K562 (cell line): Measurements from ENCODE around the gene PSMB8. TPM values are rescaled to one million over a fixed set of nuclear protein-coding genes. Genes with fewer than 3 reads are reported as not detected.

Experiments used
- ATAC-seq: fragments of 200-7000 bp; cut with Tn5 transposase; 3 replicates; pipeline ENCODE4 v1.9.1; 2020; ENCODE audit warnings: moderate library complexity
- BruUV-seq: library from RNA; stranded (reverse); fragments of 400-500 nt; replicated peaks from 2 replicates; lab custom pipeline; 2021; lab: Mats Ljungman, UMichigan
- CTCF ChIA-PET: fragments of 300-600 bp; formaldehyde crosslinking; extraction: SDS; loops from one replicate; lab custom pipeline; 2021; ENCODE audit warnings: low intra/inter-chr PET ratio; lab: Yijun Ruan, JAX
- POLR2A ChIA-PET: fragments of 300-600, 350-650 bp; sonication (Branson Sonifier 250); formaldehyde crosslinking; extraction: SDS; loops from one replicate; lab custom pipeline; 2021; ENCODE audit warnings: antibody characterized with exemption, inconsistent platforms; lab: Yijun Ruan, JAX
- DNase-seq, 4 experiments: peaks; one replicate each; pipeline versions ENCODE4 v3.0.0 to v3.0.0-alpha.2; 2011 to 2018; ENCODE audit warnings: low spot score in 3 of 4, mixed read lengths in 3 of 4; ENCODE audit errors: extremely low read depth in 1 of 4
- FAIRE-seq: peaks from 2 replicates; lab custom pipeline; 2011; peaks lifted over from hg19 to GRCh38; lab: Jason Lieb, UNC
- H2AFZ ChIP-seq: 2 replicates; pipeline ENCODE4 v1.6.0; 2011; ENCODE audit warnings: low read depth, low read length, control low read depth, inconsistent platforms
- H3K27ac ChIP-seq: fragments of 200-600 bp; 3 replicates; pipeline ENCODE4 v1.8.0; 2011; ENCODE audit warnings: low read depth, mild to moderate bottlenecking, control low read depth, inconsistent platforms, low read length, moderate library complexity, mixed read lengths; ENCODE audit errors: extremely low read depth
- H3K27me3 ChIP-seq, 2 experiments: fragments of 300-600 bp in 1 of 2; 2 replicates in 1 of 2; 3 replicates in 1 of 2; pipeline versions ENCODE4 v1.6.0 to v1.8.0; 2011; ENCODE audit warnings: inconsistent platforms in 2 of 2, low read length in 2 of 2, mild to moderate bottlenecking in 1 of 2, mixed read lengths in 1 of 2, moderate library complexity in 1 of 2; ENCODE audit not compliant: control insufficient read depth in 2 of 2, insufficient read depth in 2 of 2
- H3K36me3 ChIP-seq: fragments of 300-600 bp; 3 replicates; pipeline ENCODE4 v1.8.0; 2011; ENCODE audit warnings: mild to moderate bottlenecking, low read length, inconsistent platforms; ENCODE audit not compliant: control insufficient read depth, insufficient read depth
- H3K4me1 ChIP-seq, 2 experiments: fragments of 200-600 bp in 1 of 2; replicated peaks in 1 of 2; 2 replicates in 1 of 2; 3 replicates in 1 of 2; pipeline versions ENCODE4 v1.5.1 to v1.8.0; 2011; ENCODE audit warnings: inconsistent platforms in 2 of 2, low read length in 2 of 2, mild to moderate bottlenecking in 1 of 2, mixed read lengths in 1 of 2, moderate library complexity in 1 of 2; ENCODE audit not compliant: control insufficient read depth in 2 of 2, insufficient read depth in 2 of 2
- H3K4me2 ChIP-seq: 2 replicates; pipeline ENCODE4 v1.6.1; 2011; ENCODE audit warnings: low read length, control low read depth, inconsistent platforms, mixed read lengths; ENCODE audit not compliant: insufficient read depth
- H3K4me3 ChIP-seq: fragments of 200-600 bp; sonication (generic), shearing (Covaris generic); 2 replicates; pipeline ENCODE4 v1.5.1; 2016; ENCODE audit warnings: control low read depth, inconsistent platforms
- H3K79me2 ChIP-seq: fragments of 200-600 bp; 3 replicates; pipeline ENCODE4 v1.8.0; 2011; ENCODE audit warnings: low read length, inconsistent platforms; ENCODE audit not compliant: control insufficient read depth, insufficient read depth
- H3K9ac ChIP-seq, 2 experiments: 2 replicates each; pipeline versions ENCODE4 v1.6.0 to v1.6.1; 2011; ENCODE audit warnings: low read depth in 2 of 2, low read length in 2 of 2, control low read depth in 1 of 2, inconsistent platforms in 1 of 2, mild to moderate bottlenecking in 1 of 2, mixed read lengths in 1 of 2; ENCODE audit not compliant: insufficient read depth in 1 of 2
- H3K9me1 ChIP-seq: one replicate; pipeline ENCODE4 v1.6.0; 2011; ENCODE audit warnings: inconsistent platforms, mild to moderate bottlenecking, low read length, moderate library complexity; ENCODE audit not compliant: control insufficient read depth, insufficient read depth
- H3K9me3 ChIP-seq: replicated peaks from 2 replicates; pipeline ENCODE4 v1.5.1; 2011; ENCODE audit warnings: low read depth, low read length, inconsistent platforms; ENCODE audit not compliant: control insufficient read depth, insufficient read depth
- H4K20me1 ChIP-seq: replicated peaks from 2 replicates; pipeline ENCODE4 v1.6.1; 2011; ENCODE audit warnings: low read length, inconsistent platforms, mixed read lengths; ENCODE audit not compliant: control insufficient read depth, insufficient read depth
- CHD2 ChIP-seq: IDR thresholded peaks from 2 replicates; pipeline ENCODE4 v1.6.1; 2011; ENCODE audit warnings: low read depth, low read length
- CREB1 ChIP-seq, 2 experiments: sonication (generic) in 1 of 2; formaldehyde crosslinking in 1 of 2; IDR thresholded peaks; 2 replicates each; pipeline versions ENCODE4 v1.6.1 to v1.8.0; 2012 to 2022; ENCODE audit warnings: inconsistent platforms in 1 of 2, mild to moderate bottlenecking in 1 of 2, missing genetic modification reagents in 1 of 2, moderate library complexity in 1 of 2
- DEAF1 ChIP-seq: fragments of 450-650 bp; formaldehyde crosslinking; IDR thresholded peaks from 2 replicates; pipeline ENCODE4 v1.4.0; 2020; ENCODE audit warnings: mild to moderate bottlenecking, moderate library complexity
- EHMT2 ChIP-seq: fragments of 450-650 bp; IDR thresholded peaks from 2 replicates; pipeline ENCODE4 v1.6.1; 2018; ENCODE audit warnings: antibody characterized with exemption
- FUS ChIP-seq: fragments of 200-400 bp; formaldehyde crosslinking; optimal IDR thresholded peaks from 2 replicates; pipeline ENCODE3; 2017; ENCODE audit warnings: low read depth, low read length
- IFI16 ChIP-seq: fragments of 250-450 bp; sonication (Bioruptor Pico); IDR thresholded peaks from 2 replicates; pipeline ENCODE4 v2.1.2; 2022; ENCODE audit warnings: mild to moderate bottlenecking, inconsistent platforms
- RNF219 ChIP-seq: fragments of 250-450 bp; sonication (Bioruptor Pico); IDR thresholded peaks from 2 replicates; pipeline ENCODE4 v1.5.0; 2022; ENCODE audit warnings: mild to moderate bottlenecking
- TCF7L2 ChIP-seq: fragments of 150-350 bp; IDR thresholded peaks from 2 replicates; pipeline ENCODE4 v1.6.1; 2016; ENCODE audit warnings: low read depth, mild to moderate bottlenecking, low read length, moderate library complexity
- THAP12 ChIP-seq: fragments of 250-450 bp; sonication (Bioruptor Pico); IDR thresholded peaks from 2 replicates; pipeline ENCODE4 v1.9.0; 2021; ENCODE audit warnings: mild to moderate bottlenecking, inconsistent platforms
- UBTF ChIP-seq, 2 experiments: IDR thresholded peaks; 2 replicates each; pipeline ENCODE4 v1.6.1; 2012; ENCODE audit warnings: improper control_type of control experiment in 2 of 2, low read depth in 2 of 2, low read length in 2 of 2, borderline replicate concordance in 1 of 2
- ZNF197 ChIP-seq: fragments of 200-800 bp; sonication (Bioruptor generic); IDR thresholded peaks from 2 replicates; pipeline ENCODE4 v1.6.1; 2016; ENCODE audit warnings: low read depth, missing genetic modification characterization, missing compliant biosample characterization
- ZNF24 ChIP-seq: fragments of 450-650 bp; IDR thresholded peaks from 2 replicates; pipeline ENCODE4 v1.6.1; 2016
- ZNF408 ChIP-seq: fragments of 250-450 bp; sonication (Bioruptor Pico); IDR thresholded peaks from 2 replicates; pipeline ENCODE4 v1.4.0; 2020; ENCODE audit warnings: low read depth, mild to moderate bottlenecking, moderate library complexity
- WGBS: fragments of 100-300 bp; shearing (Covaris generic); methylation state at CpG from one replicate; pipeline ENCODE4 v1.1.6; 2016; ENCODE audit warnings: low coverage, mixed read lengths; ENCODE audit not compliant: insufficient coverage; ENCODE audit errors: missing lambda C conversion rate; 5-methylcytosine and 5-hydroxymethylcytosine counted together
- in situ Hi-C: fragments of 300-500 bp; cut with MboI; formaldehyde crosslinking; loops from 4 replicates; pipeline ENCODE4 v1.15.0; 2018; ENCODE audit warnings: inconsistent platforms, mixed read lengths
- intact Hi-C: fragments of 100-400 bp; cut with micrococcal nuclease; formaldehyde crosslinking; loops from 2 replicates; pipeline ENCODE4 v1.14.2; 2022
- polyA plus RNA-seq, 8 experiments: library from polyadenylated mRNA; depleted of rRNA in 4 of 8; stranded (reverse) in 5 of 8; unstranded in 3 of 8; fragments of >200 nt; fragmentation: Nextera tagmentation in 2 of 8; fragmentation: Illumina TruSeq in 1 of 8; extraction: Ambion mirVana in 2 of 8; extraction: Trizol in 1 of 8; gene quantifications; 2 replicates each; pipeline versions ENCODE4 v1.2.1 to v1.2.3, GENCODE V29; 2011 to 2014; ENCODE audit warnings: inconsistent platforms in 1 of 8, missing spikeins in 1 of 8
- total RNA-seq, 7 experiments: library from RNA; depleted of rRNA in 6 of 7; stranded (reverse); fragments of >200 nt in 6 of 7; fragmentation: Illumina TruSeq in 2 of 7; extraction: Trizol in 2 of 7; gene quantifications; 2 replicates each; pipeline versions ENCODE4 v1.2.1 to v1.2.3, GENCODE V29; 2011 to 2021; ENCODE audit warnings: low replicate concordance in 1 of 7

The PSMB8 gene
- total and polyA plus RNA-seq, 9 of the 15 experiments (the other 6 are each of a cell fraction or from before 2014, with no cell fraction given): 0.71 to 4.0 (median 2.4) TPM

GRCh38 chr6:32849126-32849525 lies 5.3 kb upstream of the PSMB8 start (continued):
- no peak for TF ChIP-seq THAP12
- no peak for TF ChIP-seq TCF7L2
- no peak for TF ChIP-seq EHMT2
- TF ChIP-seq, all 486 proteins: peak for 0

GRCh38 chr6:32847795-32848194 lies 3.9 kb upstream of the PSMB8 start:
- in situ Hi-C loops (no loop called here), intact Hi-C loops (no loop called here)
- ChIA-PET POLR2A (no interaction called here), CTCF (no interaction called here)
- H3K4me2 ChIP-seq: no peak overlapping the region
- ATAC-seq (no peak), FAIRE-seq (no peak), DNase-seq (no peak)
- H4K20me1 ChIP-seq: no peaks in the 10 kb centered on the region; the same call in 1 of the 2 replicates
- BruUV-seq: no TSS peak
- H2AFZ ChIP-seq: no peak overlapping the region
- H3K4me1 ChIP-seq: peaks cover 2 to 19% of the 10 kb centered on the region in 2 experiments; a peak in 3 of 5 replicates
- H3K9me1 ChIP-seq: no peaks in the 10 kb centered on the region
- no peak overlapping the region for H3K4me3 ChIP-seq
- no peak overlapping the region for H3K27ac ChIP-seq
- H3K27me3 ChIP-seq: peaks cover 12 to 59% of the 10 kb centered on the region in 2 experiments; a peak in 4 of 5 replicates
- H3K36me3 ChIP-seq: no peaks in the 10 kb centered on the region
- no peaks in the 10 kb centered on the region for H3K9me3 ChIP-seq
- H3K9ac ChIP-seq: no peak overlapping the region
- WGBS: 15% methylated on average over 8 of the region's 8 CpGs
- H3K79me2 ChIP-seq: no peaks in the 10 kb centered on the region
- TF ChIP-seq CREB1 (IDR thresholded peaks at IDR 0.05): no peak
- TF ChIP-seq CREB1 (CRISPR knock-in tag; IDR thresholded peaks at IDR 0.05): no peak
- TF ChIP-seq RNF219 (CRISPR knock-in tag): no peak
- no peak for TF ChIP-seq IFI16 (CRISPR knock-in tag)
- TF ChIP-seq UBTF (IDR thresholded peaks at IDR 0.05; ENCODE audit: borderline replicate concordance in 1 of 2, low read depth in 2 of 2, low read length in 2 of 2): no peak
- no peak for TF ChIP-seq ZNF197 (CRISPR knock-in tag)
- no peak for TF ChIP-seq ZNF408 (CRISPR knock-in tag)
- no peak for TF ChIP-seq DEAF1 (CRISPR knock-in tag)
- no peak for TF ChIP-seq ZNF24
- no peak for TF ChIP-seq CHD2
- TF ChIP-seq FUS: no peak
